Transverse colon (tissue), 4 donors: ENCODE results near the gene INTS6L.

Experiments
- EP300 ChIP-seq: sonication (generic); formaldehyde crosslinking; IDR thresholded peaks from one replicate; pipeline ENCODE4 v1.6.1; 2017; ENCODE audit warnings: antibody characterized with exemption, low read depth
- POLR2A ChIP-seq: fragments of 450-650 bp; IDR thresholded peaks from one replicate; pipeline ENCODE4 v1.6.1; 2016; ENCODE audit warnings: antibody characterized with exemption, mild to moderate bottlenecking, moderate library complexity
- POLR2AphosphoS5 ChIP-seq, 3 donors: sonication (generic); formaldehyde crosslinking; IDR thresholded peaks; one replicate each; pipeline ENCODE4 v1.6.1; 2016; ENCODE audit warnings: antibody characterized with exemption in 3 of 3
- TF ChIP-seq, protein P1 (sequence below), 5 experiments: fragments of 200-600 bp in 3 of 5; fragments of 450-650 bp in 2 of 5; sonication (generic) in 3 of 5; IDR thresholded peaks; 1 replicate in 2 of 5; 2 replicates in 3 of 5; pipeline ENCODE4 v1.5.1; 2016 to 2017; ENCODE audit warnings: antibody characterized with exemption in 5 of 5, inconsistent platforms in 3 of 5, mild to moderate bottlenecking in 2 of 5, moderate library complexity in 1 of 5

DNA sequence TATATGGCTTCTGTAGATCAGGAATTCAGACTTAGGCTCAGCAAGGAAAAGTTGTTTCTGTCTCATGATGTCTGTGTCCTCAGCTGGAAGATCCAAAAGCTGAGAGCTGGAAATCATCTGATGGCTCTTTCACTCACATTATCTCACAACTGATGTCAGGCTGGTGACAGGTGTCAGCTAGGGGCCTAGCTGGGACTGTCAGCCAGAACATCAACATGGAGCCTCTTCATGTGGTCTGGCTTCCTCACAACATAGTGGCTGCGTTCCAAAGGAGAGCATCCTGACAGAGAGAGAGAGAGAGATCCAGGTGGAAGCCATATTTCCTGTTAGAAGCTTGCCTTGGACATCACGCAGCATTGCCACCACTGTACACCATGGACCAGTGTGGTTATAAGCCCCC, 10.6 kb upstream of the INTS6L start:
- TF ChIP-seq POLR2AphosphoS5 (IDR thresholded peaks at IDR 0.05) (no peak), POLR2A (no peak), EP300 (no peak)
- TF ChIP-seq, protein P1, sequence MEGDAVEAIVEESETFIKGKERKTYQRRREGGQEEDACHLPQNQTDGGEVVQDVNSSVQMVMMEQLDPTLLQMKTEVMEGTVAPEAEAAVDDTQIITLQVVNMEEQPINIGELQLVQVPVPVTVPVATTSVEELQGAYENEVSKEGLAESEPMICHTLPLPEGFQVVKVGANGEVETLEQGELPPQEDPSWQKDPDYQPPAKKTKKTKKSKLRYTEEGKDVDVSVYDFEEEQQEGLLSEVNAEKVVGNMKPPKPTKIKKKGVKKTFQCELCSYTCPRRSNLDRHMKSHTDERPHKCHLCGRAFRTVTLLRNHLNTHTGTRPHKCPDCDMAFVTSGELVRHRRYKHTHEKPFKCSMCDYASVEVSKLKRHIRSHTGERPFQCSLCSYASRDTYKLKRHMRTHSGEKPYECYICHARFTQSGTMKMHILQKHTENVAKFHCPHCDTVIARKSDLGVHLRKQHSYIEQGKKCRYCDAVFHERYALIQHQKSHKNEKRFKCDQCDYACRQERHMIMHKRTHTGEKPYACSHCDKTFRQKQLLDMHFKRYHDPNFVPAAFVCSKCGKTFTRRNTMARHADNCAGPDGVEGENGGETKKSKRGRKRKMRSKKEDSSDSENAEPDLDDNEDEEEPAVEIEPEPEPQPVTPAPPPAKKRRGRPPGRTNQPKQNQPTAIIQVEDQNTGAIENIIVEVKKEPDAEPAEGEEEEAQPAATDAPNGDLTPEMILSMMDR (IDR thresholded peaks at IDR 0.05) = no peak
